HCT116 (cell line): Measurements from ENCODE around the gene VWC2. TPM values are rescaled to one million over a fixed set of nuclear protein-coding genes. Genes with fewer than 3 reads are reported as not detected.

Experiments used
- ATAC-seq: fragments of 200-7000 bp; cut with Tn5 transposase; 2 replicates; pipeline ENCODE4 v1.9.1; 2020; ENCODE audit warnings: mild to moderate bottlenecking, moderate library complexity
- BruUV-seq: library from RNA; stranded (reverse); fragments of 400-500 nt; replicated peaks from 2 replicates; lab custom pipeline; 2021; lab: Mats Ljungman, UMichigan
- CTCF ChIA-PET: fragments of 300-600 bp; sonication (Branson Sonifier 250); formaldehyde crosslinking; loops from one replicate; lab custom pipeline; 2021; ENCODE audit warnings: antibody characterized with exemption; lab: Charles Lee
- POLR2A ChIA-PET: fragments of 300-600, 350-600 bp; sonication (Branson Sonifier 250); formaldehyde crosslinking; loops from one replicate; lab custom pipeline; 2021; ENCODE audit warnings: antibody characterized with exemption; lab: Charles Lee
- RAD21 ChIA-PET, 2 experiments: fragments of 300-600 bp; sonication (Branson Sonifier 250); formaldehyde crosslinking; loops; one replicate each; lab custom pipeline; 2023; ENCODE audit warnings: low total read pairs in 2 of 2; ENCODE audit not compliant: uncharacterized antibody in 2 of 2, unreplicated experiment in 2 of 2, low non-redundant PET in 1 of 2; lab: Charles Lee
- DNase-seq: peaks from one replicate; pipeline ENCODE4 v3.0.0-alpha.2; 2010; ENCODE audit warnings: low read depth, low spot score
- H2AFZ ChIP-seq: fragments of 200-600 bp; shearing (Covaris generic), sonication (generic); 2 replicates; pipeline ENCODE4 v1.6.1; 2017; ENCODE audit warnings: low read depth, mixed run types, mixed read lengths, antibody characterized with exemption, low read length; ENCODE audit not compliant: poor library complexity, severe bottlenecking
- H3K27ac ChIP-seq: 2 replicates; pipeline ENCODE4 v1.5.1; 2012; ENCODE audit warnings: low read depth, low read length
- H3K27me3 ChIP-seq: fragments of 200-600 bp; sonication (generic); 2 replicates; pipeline ENCODE4 v1.6.1; 2016; ENCODE audit warnings: mixed run types, low read length, mixed read lengths; ENCODE audit not compliant: insufficient read depth
- H3K36me3 ChIP-seq, 2 experiments: fragments of 200-500 bp in 1 of 2; fragments of 200-600 bp in 1 of 2; sonication (Bioruptor generic) in 1 of 2; sonication (generic) in 1 of 2; 2 replicates each; pipeline versions ENCODE4 v1.5.1 to v1.6.1; 2014 to 2016; ENCODE audit warnings: low read length in 2 of 2, inconsistent platforms in 1 of 2, mixed read lengths in 1 of 2, mixed run types in 1 of 2; ENCODE audit not compliant: insufficient read depth in 2 of 2, control insufficient read depth in 1 of 2
- H3K4me1 ChIP-seq, 2 experiments: fragments of 200-600 bp in 1 of 2; sonication (generic) in 1 of 2; 2 replicates each; pipeline versions ENCODE4 v1.5.1 to v1.6.1; 2012 to 2017; ENCODE audit warnings: low read length in 2 of 2, inconsistent platforms in 1 of 2, mild to moderate bottlenecking in 1 of 2, mixed read lengths in 1 of 2, mixed run types in 1 of 2, moderate library complexity in 1 of 2; ENCODE audit not compliant: insufficient read depth in 2 of 2, control insufficient read depth in 1 of 2
- H3K4me2 ChIP-seq: fragments of 200-600 bp; sonication (generic); 2 replicates; pipeline ENCODE4 v1.6.1; 2017; ENCODE audit warnings: mixed run types, low read length, mixed read lengths
- H3K4me3 ChIP-seq, 2 experiments: fragments of 200-600 bp in 1 of 2; sonication (generic) in 1 of 2; replicated peaks in 1 of 2; 2 replicates each; pipeline ENCODE4 v1.5.1; 2011 to 2016; ENCODE audit warnings: low read length in 2 of 2, control low read depth in 1 of 2, low read depth in 1 of 2, mild to moderate bottlenecking in 1 of 2, mixed read lengths in 1 of 2, mixed run types in 1 of 2
- H3K79me2 ChIP-seq: fragments of 200-600 bp; sonication (generic); 2 replicates; pipeline ENCODE4 v1.6.1; 2017; ENCODE audit warnings: mild to moderate bottlenecking, mixed run types, low read length, moderate library complexity, mixed read lengths; ENCODE audit not compliant: insufficient read depth
- H3K9ac ChIP-seq: fragments of 200-600 bp; sonication (generic); 2 replicates; pipeline ENCODE4 v1.6.1; 2016; ENCODE audit warnings: low read length, mixed read lengths
- H3K9me2 ChIP-seq: fragments of 200-600 bp; sonication (generic), shearing (Covaris generic); 2 replicates; pipeline ENCODE4 v1.6.1; 2017; ENCODE audit warnings: mixed run types, mild to moderate bottlenecking, moderate library complexity; ENCODE audit not compliant: insufficient read depth
- H3K9me3 ChIP-seq, 2 experiments: fragments of 200-500 bp in 1 of 2; fragments of 200-600 bp in 1 of 2; sonication (Bioruptor generic) in 1 of 2; sonication (generic) in 1 of 2; 2 replicates each; pipeline ENCODE4 v1.6.1; 2014 to 2017; ENCODE audit warnings: low read length in 2 of 2, mixed read lengths in 2 of 2, inconsistent platforms in 1 of 2, low read depth in 1 of 2, mild to moderate bottlenecking in 1 of 2, mixed run types in 1 of 2, moderate library complexity in 1 of 2; ENCODE audit not compliant: control insufficient read depth in 1 of 2, insufficient read depth in 1 of 2
- H4K20me1 ChIP-seq: fragments of 200-600 bp; sonication (generic), shearing (Covaris generic); 2 replicates; pipeline ENCODE4 v1.6.1; 2017; ENCODE audit warnings: mixed run types, mild to moderate bottlenecking, moderate library complexity; ENCODE audit not compliant: insufficient read depth
- ATF3 ChIP-seq: IDR thresholded peaks from 2 replicates; pipeline ENCODE4 v1.6.1; 2012
- CBX3 ChIP-seq: IDR thresholded peaks from 2 replicates; pipeline ENCODE4 v1.6.1; 2012; ENCODE audit warnings: low read depth
- CEBPB ChIP-seq: IDR thresholded peaks from 2 replicates; pipeline ENCODE4 v1.6.1; 2012; ENCODE audit warnings: low read depth
- EGR1 ChIP-seq: IDR thresholded peaks from 2 replicates; pipeline ENCODE4 v1.6.1; 2012; ENCODE audit warnings: low read depth
- EZH2 ChIP-seq: fragments of 200-600 bp; sonication (generic); IDR thresholded peaks from 2 replicates; pipeline ENCODE4 v1.6.1; 2017; ENCODE audit warnings: antibody characterized with exemption, mixed run types
- EZH2phosphoT487 ChIP-seq: fragments of 200-600 bp; IDR thresholded peaks from 2 replicates; pipeline ENCODE4 v1.6.1; 2018; ENCODE audit warnings: antibody characterized with exemption, borderline replicate concordance
- JUND ChIP-seq: IDR thresholded peaks from 2 replicates; pipeline ENCODE4 v1.6.1; 2012
- MAX ChIP-seq: IDR thresholded peaks from 2 replicates; pipeline ENCODE4 v1.6.1; 2012
- POLR2A ChIP-seq: IDR thresholded peaks from 2 replicates; pipeline ENCODE4 v1.7.0; 2011; ENCODE audit warnings: borderline replicate concordance; ENCODE audit not compliant: insufficient read depth, insufficient read length; ENCODE audit errors: extremely low read depth
- RAD21 ChIP-seq: IDR thresholded peaks from 2 replicates; pipeline ENCODE4 v1.6.1; 2012; ENCODE audit warnings: low read depth, mild to moderate bottlenecking
- SRF ChIP-seq: IDR thresholded peaks from 2 replicates; pipeline ENCODE4 v1.6.1; 2012; ENCODE audit warnings: low read depth
- TCF7L2 ChIP-seq: IDR thresholded peaks from 2 replicates; pipeline ENCODE4 v1.7.0; 2011; ENCODE audit warnings: borderline replicate concordance, inconsistent platforms; ENCODE audit not compliant: insufficient read depth, insufficient read length; ENCODE audit errors: extremely low read depth
- intact Hi-C: fragments of 100-400 bp; cut with micrococcal nuclease; formaldehyde crosslinking; loops from 2 replicates; pipeline ENCODE4 v1.10.0; 2022
- total RNA-seq: library from RNA; stranded (reverse); gene quantifications from one replicate; pipeline ENCODE4 v1.2.1, GENCODE V29; 2021; ENCODE audit not compliant: unreplicated experiment
- TF ChIP-seq, protein P1 (sequence below): IDR thresholded peaks from 2 replicates; pipeline ENCODE4 v1.6.1; 2011; ENCODE audit warnings: mild to moderate bottlenecking, low read length, moderate library complexity; ENCODE audit not compliant: insufficient replicate concordance; ENCODE audit errors: extremely low read depth
- TF ChIP-seq, protein P2 (sequence below), 3 experiments: fragments of 200-600 bp in 1 of 3; sonication (generic) in 1 of 3; IDR thresholded peaks in 2 of 3; conservative IDR thresholded peaks in 1 of 3; 2 replicates each; pipeline ENCODE4 v1.5.1; 2012 to 2017; ENCODE audit warnings: low read depth in 2 of 3, low read length in 2 of 3, antibody characterized with exemption in 1 of 3, borderline replicate concordance in 1 of 3, control low read depth in 1 of 3, mild to moderate bottlenecking in 1 of 3, mixed read lengths in 1 of 3, mixed run types in 1 of 3, moderate library complexity in 1 of 3; ENCODE audit not compliant: insufficient read depth in 1 of 3
- TF ChIP-seq, protein P3 (sequence below): IDR thresholded peaks from 2 replicates; pipeline ENCODE4 v1.6.1; 2012; ENCODE audit warnings: low read depth

The VWC2 gene
- total RNA-seq, 1 experiment from 2014 or later: not detected

DNA sequence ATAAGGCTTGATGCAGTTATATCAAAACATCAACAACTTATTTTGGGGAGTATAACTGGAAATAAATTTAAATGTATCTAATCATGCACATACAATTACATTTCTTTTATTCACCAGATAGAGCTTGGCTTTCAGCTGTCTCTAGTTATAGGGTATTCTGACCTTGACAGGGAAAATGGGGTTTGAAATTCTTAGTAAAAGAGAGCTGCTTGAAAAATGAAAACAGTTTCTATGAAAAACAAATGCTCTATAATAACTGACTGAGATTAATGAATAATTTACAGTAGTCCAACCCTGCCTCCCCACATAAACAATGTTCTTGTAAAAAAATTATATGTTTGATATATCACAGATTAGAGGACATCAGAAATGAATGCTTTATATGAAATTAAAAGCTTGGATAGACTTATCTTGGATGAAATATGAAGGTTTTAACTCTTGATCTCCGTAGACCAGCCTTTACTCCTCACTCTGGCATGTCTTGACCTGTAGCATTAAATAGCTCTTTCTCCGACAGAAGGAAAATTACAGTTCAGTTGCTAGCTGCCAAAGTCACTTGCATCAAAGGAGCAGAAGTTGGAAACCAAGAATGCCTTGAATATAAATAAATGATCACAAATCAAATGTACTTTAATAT is 32.1 kb downstream of the VWC2 start:
- H3K79me2 ChIP-seq: no peaks in the 10 kb centered on the region
- no peak overlapping the region for H3K9ac ChIP-seq
- no peaks in the 10 kb centered on the region for H4K20me1 ChIP-seq
- no peak overlapping the region for H2AFZ ChIP-seq
- TF ChIP-seq, protein P1, sequence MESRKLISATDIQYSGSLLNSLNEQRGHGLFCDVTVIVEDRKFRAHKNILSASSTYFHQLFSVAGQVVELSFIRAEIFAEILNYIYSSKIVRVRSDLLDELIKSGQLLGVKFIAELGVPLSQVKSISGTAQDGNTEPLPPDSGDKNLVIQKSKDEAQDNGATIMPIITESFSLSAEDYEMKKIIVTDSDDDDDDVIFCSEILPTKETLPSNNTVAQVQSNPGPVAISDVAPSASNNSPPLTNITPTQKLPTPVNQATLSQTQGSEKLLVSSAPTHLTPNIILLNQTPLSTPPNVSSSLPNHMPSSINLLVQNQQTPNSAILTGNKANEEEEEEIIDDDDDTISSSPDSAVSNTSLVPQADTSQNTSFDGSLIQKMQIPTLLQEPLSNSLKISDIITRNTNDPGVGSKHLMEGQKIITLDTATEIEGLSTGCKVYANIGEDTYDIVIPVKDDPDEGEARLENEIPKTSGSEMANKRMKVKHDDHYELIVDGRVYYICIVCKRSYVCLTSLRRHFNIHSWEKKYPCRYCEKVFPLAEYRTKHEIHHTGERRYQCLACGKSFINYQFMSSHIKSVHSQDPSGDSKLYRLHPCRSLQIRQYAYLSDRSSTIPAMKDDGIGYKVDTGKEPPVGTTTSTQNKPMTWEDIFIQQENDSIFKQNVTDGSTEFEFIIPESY: no peak
- no peak for TF ChIP-seq ATF3
- TF ChIP-seq, protein P2, sequence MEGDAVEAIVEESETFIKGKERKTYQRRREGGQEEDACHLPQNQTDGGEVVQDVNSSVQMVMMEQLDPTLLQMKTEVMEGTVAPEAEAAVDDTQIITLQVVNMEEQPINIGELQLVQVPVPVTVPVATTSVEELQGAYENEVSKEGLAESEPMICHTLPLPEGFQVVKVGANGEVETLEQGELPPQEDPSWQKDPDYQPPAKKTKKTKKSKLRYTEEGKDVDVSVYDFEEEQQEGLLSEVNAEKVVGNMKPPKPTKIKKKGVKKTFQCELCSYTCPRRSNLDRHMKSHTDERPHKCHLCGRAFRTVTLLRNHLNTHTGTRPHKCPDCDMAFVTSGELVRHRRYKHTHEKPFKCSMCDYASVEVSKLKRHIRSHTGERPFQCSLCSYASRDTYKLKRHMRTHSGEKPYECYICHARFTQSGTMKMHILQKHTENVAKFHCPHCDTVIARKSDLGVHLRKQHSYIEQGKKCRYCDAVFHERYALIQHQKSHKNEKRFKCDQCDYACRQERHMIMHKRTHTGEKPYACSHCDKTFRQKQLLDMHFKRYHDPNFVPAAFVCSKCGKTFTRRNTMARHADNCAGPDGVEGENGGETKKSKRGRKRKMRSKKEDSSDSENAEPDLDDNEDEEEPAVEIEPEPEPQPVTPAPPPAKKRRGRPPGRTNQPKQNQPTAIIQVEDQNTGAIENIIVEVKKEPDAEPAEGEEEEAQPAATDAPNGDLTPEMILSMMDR (IDR thresholded peaks at IDR 0.05 in 2 of 3, conservative IDR thresholded peaks at IDR 0.05 in 1 of 3; ENCODE audit: borderline replicate concordance in 1 of 3, insufficient read depth in 1 of 3, low read depth in 2 of 3, low read length in 2 of 3): no peak
- no peak for TF ChIP-seq JUND
- TF ChIP-seq, protein P3, sequence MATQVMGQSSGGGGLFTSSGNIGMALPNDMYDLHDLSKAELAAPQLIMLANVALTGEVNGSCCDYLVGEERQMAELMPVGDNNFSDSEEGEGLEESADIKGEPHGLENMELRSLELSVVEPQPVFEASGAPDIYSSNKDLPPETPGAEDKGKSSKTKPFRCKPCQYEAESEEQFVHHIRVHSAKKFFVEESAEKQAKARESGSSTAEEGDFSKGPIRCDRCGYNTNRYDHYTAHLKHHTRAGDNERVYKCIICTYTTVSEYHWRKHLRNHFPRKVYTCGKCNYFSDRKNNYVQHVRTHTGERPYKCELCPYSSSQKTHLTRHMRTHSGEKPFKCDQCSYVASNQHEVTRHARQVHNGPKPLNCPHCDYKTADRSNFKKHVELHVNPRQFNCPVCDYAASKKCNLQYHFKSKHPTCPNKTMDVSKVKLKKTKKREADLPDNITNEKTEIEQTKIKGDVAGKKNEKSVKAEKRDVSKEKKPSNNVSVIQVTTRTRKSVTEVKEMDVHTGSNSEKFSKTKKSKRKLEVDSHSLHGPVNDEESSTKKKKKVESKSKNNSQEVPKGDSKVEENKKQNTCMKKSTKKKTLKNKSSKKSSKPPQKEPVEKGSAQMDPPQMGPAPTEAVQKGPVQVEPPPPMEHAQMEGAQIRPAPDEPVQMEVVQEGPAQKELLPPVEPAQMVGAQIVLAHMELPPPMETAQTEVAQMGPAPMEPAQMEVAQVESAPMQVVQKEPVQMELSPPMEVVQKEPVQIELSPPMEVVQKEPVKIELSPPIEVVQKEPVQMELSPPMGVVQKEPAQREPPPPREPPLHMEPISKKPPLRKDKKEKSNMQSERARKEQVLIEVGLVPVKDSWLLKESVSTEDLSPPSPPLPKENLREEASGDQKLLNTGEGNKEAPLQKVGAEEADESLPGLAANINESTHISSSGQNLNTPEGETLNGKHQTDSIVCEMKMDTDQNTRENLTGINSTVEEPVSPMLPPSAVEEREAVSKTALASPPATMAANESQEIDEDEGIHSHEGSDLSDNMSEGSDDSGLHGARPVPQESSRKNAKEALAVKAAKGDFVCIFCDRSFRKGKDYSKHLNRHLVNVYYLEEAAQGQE: no peak
- TF ChIP-seq POLR2A: no peak
- TF ChIP-seq EZH2: no peak
- no peak for TF ChIP-seq EZH2phosphoT487
- no peak for TF ChIP-seq TCF7L2
- no peak for TF ChIP-seq EGR1
- no peak for TF ChIP-seq CEBPB
- no peak for TF ChIP-seq SRF
- TF ChIP-seq CBX3: no peak
- no peak for TF ChIP-seq MAX
- TF ChIP-seq RAD21: no peak
- TF ChIP-seq, all 23 proteins: peak for 0
- Histone ChIP-seq H3K4me1 (no peaks in the 10 kb centered on the region), H3K27ac (no peak overlapping the region), H3K4me2 (no peak overlapping the region), H3K9me2 (no peaks in the 10 kb centered on the region), H3K36me3 (no peaks in the 10 kb centered on the region), H3K4me3 (no peak overlapping the region), H3K27me3 (no peaks in the 10 kb centered on the region), H3K9me3 (peaks cover 0 to 8% of the 10 kb centered on the region in 2 experiments; a peak in 1 of 4 replicates)
- no peak for ATAC-seq
- CTCF ChIA-PET: no interaction called here
- no TSS peak for BruUV-seq
- no peak for DNase-seq
- RAD21 ChIA-PET: no interaction called here
- intact Hi-C loops: no loop called here
- POLR2A ChIA-PET: no interaction called here
